Suppressor macrophage treated with lipopolysaccharide for 1 hour (primary cell): ENCODE data around the gene NAGLU.

Source experiments
- DNase-seq, 3 donors: peaks; one replicate each; pipeline ENCODE4 v3.0.0-alpha.2; 2020 to 2022

Gene NAGLU

DNA sequence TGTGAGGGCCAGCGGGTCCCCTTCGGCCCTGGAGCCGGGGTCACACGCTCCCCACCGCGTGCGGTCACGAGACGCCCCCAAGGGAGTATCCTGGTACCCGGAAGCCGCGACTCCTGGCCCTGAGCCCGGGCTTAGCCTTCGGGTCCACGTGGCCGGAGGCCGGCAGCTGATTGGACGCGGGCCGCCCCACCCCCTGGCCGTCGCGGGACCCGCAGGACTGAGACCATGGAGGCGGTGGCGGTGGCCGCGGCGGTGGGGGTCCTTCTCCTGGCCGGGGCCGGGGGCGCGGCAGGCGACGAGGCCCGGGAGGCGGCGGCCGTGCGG, at the start of gene NAGLU:
TSS of gene NAGLU (plus strand) at position 194 of the 324 bp plus-strand sequence. CDS start at position 226, 32 bp downstream.
- peak; percentile 91 to 97 (median 95) for DNase-seq

DNA sequence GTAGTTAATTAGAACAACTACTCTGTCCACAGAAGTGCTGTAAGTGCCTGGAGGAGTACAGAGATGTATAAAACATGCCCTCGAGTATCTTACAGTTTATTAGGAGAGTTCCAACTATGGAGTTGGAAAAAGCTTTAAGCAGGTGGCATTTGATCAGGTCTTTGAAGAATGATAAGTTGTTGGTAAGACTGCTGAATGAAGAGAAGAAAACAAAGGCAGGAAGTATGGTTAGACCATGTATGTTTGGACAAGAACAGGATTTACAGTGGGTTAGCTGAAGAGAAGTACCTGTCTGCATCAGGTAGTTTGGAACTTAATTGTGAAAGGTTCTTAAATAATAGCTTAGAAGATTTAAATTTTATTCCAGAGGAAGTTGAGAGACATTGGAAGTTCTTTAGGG, 48.0 kb upstream of the NAGLU start:
- DNase-seq, result no peak

DNA sequence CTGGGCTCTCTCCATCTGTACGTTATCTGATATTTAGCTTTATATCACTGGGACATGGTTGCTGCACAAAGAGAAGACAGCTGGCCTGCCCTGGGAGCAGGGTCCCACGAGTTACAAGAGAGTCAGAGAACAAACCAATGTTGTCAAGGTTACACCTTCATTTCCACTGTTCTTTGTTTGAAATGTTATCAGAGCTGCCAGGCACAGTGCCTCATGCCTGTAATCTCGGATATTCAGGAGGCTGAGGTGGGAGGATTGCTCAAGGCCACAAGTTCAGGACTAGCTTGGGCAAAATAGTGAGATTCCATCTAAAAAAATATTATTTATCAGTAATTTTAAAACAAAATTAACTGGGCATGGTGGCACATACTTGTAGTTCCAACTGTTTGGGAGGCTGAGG, 42.7 kb upstream of the NAGLU start:
- DNase-seq, result no peak

DNA sequence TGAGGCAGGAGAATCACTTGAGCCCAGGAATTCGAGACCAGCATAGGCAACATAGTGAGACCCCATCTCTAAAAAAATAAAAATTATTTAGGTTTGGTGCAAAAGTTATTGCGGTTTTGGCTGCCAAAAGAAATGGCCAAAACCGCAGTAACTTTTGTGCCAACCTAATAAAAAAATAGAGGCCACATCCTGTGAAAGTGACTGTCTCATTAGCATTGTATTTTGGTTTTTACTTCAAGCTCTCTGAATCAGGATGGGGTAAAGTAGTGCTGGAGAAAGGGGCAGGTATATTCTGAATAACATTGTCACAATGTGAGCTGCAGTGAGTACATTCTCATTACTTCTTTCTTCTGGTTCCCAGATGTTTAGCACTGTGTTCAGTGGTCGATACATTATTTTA, 41.4 kb upstream of the NAGLU start:
- DNase-seq, result no peak

DNA sequence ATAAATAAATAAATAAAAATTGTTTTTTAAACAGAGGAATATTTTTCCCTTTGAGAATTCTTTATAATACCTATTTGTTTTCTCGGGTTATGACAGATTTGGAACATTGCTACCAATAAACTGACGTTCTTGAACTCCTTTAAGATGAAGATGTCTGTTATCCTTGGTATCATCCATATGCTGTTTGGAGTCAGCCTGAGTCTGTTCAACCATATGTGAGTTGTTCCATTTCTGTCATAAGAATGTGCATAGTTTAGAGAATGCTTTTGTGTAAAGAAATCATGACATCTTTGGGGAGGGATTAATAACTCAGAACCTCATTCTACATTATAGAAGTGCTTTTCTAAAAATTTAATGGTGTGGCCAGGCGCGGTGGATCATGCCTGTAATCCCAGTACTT, 37.2 kb upstream of the NAGLU start:
- no peak for DNase-seq

DNA sequence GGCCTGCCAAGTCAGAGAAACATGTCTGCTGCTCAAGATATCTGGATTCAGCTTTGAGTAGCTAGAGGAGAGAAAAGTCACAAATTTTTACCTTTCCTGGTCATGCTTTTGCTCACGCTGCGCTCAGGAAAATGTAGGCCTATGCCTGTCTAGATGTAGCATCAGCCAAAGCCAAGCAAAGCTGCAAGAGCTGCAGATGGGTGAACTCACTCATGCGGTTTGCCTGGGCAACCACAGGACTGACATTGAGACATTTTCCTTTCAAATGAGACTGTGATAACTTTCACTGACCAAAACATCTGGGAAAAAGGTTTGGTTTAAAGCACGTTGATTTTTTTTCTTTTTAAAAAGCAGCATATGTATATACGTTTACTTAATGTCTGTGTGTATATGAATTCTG, 34.0 kb upstream of the NAGLU start:
- DNase-seq, result no peak

DNA sequence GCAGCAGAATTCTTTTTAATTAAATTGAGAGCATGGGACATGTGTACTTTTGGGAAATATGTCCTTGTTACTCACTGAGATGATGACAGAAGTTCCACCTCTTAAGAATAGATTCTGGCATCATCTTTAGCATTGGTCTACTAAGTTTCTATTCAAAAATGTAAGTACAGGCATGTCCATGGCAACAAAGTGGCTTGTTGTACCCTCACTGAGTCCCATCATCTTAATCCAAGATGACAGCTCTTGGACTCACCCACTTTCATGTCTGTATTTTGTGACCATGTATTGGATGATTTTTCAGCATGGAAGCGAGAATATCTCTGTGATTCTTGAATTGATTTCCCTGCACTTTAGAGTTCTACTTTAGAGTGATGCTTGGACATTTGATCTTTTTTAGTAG, 33.1 kb upstream of the NAGLU start:
- DNase-seq, result no peak

DNA sequence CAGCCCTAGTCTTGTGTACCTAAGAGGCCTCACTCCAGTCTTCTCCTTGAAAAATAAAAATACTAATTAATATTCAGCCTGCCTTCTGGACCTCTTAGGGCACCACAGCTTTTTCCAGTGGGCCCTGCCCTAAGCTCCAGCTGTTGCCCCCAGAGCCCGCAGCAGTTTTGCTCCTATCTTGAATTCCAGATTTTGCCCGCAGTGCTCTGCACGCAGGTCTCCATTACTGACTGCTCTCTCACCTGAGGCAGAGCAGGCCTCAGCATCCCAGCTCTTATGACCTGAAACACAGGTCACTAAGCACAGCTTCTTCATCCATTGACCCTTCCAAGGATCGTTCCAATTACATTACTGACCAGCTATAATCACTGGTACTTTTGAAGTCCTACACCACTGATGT, 28.4 kb upstream of the NAGLU start:
- DNase-seq, result no peak

DNA sequence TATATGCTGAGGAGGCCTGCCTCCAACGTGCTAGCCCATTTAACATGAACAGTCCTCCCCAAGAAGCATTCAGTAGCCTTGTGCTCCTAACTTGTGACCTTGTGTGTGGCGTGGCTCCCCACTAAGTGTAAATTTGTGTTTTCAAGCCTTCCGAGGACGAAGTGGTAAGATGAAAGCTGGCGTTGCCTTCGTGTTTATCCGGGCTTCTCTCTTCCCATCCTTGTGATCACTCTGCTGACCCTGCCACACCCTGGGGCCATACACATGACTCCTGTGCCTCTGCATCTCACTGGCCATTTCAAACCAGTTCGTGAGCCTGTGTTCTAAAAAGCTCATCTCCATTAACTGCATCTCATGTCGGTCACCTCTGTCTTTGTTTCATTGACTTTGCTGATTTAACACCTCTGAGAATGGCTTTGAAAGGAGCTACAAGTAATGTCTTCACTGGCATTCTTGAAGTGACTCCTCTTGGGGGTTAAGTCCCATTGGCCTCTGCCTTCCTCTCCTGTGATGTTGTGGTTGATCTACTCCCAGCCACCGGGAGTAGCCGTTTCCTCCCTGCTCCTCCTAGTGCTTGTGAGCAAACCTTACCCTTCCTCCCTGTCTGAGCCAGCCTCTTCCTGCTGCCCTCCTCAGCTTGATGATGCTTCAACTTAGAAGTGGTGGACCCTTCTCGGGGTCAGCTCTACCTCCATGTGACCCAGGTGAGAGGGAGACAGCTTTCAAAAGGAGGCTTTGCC, 27.4 kb upstream of the NAGLU start:
- DNase-seq, result no peak

DNA sequence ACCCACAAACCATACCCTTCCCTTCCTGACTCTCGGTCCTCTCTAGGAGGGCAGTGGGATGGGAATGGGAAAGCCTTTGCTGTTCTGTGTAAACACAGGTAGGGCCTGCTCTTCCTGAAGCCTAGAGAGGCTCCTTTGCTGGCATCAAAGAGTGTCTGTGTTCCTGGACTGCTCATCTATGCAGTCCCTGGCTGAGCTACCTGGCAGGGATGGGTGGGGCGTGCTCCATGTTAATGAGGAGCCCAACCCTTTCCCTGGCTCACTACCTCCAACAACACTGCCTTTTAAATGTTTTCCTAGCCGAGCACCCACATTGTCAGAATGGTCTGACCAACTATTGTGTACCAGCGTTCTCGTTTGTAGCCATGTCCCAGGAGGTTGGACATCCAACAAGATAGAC, 26.6 kb upstream of the NAGLU start:
- DNase-seq, result no peak

DNA sequence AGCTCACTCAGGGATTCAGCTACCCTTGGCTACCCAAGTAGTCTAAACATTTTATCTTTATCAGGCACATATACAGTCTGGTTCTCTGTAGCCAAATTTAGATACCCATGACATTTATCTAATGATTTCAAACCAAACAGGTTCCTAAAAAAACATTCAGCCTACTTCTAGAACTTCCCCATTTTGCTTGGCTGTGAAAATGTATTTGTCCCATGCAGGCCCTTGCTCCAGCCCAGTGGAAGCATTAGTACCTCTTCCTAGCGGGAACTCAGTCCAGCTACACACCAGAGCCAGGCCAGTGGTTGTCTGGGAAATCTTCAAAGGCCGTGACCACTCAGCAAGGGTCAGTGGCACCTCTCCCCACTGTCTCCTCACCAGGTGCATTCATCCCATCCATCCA, 26.2 kb upstream of the NAGLU start:
- DNase-seq, result no peak

DNA sequence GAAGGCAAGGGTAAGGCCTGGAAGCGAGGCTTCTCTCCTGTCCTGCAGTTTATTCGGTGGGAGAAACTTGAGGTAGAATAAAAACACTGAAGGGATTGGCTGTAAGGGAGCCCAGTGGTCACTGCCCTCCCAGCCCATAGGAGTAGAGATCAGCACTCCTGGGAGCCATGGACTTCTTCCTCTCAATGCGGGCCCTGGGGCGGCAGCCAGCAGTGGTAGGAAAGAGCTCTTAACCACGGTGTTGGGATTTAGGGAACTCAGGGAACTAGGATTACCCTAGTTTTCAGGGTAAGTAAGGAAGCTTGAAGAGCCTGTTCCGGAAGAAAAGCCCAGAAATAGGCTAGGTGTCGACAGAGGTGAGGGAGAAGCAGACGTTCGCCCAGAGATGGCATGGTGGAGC, 23.8 kb upstream of the NAGLU start:
- DNase-seq, result no peak

DNA sequence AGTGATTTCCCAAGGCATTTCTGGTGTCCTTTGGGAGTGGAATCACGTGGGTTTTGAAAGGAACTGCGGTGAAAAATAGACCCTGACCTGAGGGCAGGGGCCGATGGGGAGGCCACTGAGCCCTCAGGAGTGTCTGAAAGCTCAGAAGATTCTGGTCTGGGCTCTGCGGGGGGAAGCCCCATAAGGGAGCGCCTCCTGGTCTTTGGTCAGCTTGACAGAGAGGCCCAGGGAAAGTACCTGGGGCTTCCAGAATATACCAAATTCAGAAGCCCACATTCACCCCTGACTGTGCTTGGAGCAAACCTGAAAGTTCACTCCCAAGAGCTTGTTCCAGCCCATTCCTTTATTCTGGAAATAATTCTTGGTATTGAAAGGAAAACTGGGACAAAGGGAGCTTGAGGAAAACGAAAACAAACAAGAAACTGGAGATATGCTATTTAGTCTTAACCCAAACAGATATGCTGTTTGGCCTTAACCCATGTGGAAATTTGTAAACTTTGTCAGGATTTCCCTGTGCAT, 23.2 kb upstream of the NAGLU start:
- DNase-seq, result peak; percentile 39 to 62 (median 53)

DNA sequence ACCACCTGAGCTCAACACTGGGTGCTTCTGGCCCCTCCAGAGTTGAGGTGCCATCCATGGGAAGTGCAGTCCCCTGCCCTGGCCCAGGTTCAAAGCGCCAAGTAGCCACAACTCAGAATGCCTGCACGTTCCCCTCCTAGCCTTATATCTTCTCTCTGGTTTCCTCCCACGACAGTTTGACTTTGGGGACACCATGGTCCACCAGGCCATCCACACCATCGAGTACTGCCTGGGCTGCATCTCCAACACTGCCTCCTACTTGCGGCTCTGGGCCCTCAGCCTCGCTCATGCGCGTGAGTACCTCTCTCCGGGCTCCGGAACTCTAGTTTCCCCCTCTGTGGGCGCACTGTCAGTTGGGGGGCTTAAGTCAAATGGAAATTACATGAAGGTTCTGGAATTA, 22.4 kb upstream of the NAGLU start:
- no peak for DNase-seq

DNA sequence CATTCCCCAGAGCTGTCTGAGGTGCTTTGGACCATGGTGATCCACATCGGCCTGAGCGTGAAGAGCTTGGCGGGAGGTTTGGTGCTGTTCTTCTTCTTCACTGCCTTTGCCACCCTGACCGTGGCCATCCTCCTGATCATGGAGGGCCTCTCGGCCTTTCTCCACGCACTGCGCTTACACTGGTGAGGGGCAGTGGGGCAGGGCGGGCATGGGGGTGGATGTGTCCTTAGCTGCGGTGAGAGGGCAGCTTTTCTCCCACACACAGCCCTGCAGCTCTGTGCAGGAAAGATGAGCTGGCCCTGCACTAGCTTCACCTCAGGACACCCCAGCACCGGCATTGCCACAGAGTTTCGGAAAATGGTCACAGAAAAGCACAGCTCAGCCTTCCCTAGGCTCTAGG, 21.8 kb upstream of the NAGLU start:
- no peak for DNase-seq

DNA sequence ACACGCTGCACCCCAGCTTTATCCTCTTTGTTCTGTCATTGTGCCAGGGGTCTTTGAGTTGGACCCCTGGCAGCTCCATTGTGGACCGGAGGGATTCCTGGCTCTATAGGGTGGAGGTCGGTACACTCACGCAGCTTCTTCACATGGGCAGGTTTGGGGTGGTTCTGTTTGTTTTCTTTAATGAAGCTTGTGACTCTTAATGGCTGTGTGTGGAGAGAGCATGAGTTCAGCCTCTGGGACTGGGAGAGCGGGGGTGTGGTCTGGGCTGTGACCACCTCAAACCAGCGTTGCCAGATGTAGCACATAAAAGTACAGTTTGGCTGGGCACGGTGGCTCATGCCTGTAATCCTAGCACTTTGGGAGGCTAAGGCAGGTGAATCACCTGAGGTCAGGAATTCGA, 21.2 kb upstream of the NAGLU start:
- DNase-seq, result no peak

DNA sequence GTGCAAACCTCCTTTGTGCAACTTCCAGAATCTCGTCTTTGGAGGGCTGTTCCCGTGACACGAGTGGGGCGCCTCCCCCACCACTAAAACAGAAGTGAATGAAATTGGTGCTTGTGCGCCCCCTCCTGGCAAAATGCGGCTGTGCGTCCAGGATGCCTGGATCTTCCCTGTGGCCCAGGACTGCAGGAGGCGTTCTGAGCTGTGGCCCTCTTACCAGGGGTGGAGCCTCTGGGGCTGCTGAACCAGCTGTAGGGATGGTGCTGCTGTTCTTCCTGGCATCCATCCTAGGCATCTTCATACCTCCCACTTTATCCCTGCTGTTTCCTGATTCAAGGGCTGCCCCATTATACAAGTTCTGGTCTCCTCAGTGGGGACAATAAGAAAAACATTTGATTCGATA, 18.5 kb upstream of the NAGLU start:
- DNase-seq, result peak; percentile 93 to 95 (median 94)

DNA sequence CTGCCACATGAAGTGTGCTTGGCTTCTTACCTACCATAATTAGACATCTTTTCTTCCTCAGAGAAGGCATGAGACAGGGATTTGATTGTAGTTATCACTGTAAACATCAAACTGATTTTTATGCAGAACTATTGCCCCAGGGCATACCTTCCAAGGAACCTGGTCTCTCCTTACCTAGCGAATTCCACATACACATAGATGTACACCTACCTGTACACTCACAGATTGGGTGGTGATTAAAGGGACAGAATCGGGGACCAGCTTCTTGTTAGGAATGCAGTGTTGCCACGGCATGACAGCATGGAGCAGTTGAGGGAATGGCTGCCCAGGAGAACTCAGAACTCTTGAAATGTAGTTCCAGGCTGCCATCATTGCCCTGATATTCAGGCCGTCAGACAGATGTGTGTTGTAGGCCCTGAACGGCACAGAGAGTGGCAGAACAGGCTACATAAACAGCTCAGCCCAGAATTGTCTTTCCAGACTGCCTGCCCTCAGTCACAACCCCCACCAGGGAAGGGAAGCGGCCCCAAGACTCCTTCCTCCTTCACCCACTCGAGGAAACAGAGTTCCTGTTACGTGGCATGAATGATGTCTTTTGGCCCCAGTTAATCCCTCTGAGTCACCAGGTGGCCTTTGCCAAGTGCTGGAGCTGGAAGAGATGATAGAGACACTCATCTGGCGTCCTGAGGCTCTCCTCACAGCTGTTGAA, 17.8 kb upstream of the NAGLU start:
- peak; percentile 94 to 98 (median 96) for DNase-seq

DNA sequence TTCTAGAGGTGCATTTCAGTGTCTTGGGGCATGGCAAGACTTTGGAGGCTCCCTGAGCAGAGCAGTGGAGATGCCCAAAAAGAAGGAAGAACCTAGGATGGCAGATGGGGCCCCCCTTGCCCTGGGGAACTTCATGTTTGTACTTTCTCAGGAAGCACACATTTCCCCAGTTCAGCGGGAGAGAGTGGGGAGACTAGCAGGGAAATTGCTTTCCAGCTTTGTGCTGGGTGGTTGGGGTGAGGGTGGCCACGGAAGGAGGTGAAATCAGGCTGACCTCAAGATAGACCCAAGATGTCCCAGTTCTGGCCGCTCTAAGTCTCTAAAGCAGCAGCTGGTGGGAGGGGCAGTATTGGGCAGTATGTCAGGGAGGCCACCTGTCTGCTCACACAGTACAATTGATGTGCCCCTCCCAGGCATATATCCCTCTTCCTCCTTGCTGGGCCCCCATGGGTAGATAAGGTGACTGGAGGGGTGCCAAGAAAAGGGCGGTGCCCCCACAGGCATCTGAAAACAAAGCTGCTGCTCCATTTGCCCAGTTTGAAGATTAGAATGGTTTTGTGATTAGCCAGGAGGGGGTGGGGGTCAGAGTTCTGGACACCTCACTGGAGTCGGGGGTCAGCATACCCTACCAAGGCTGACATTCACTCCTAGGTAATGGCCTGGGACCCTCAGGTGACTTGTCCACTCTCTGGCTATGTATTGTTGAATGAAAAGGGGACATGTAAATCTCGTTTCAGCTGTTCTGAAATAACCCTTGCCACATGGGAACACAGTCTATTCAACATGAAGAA, 17.1 kb upstream of the NAGLU start:
- DNase-seq, result no peak

DNA sequence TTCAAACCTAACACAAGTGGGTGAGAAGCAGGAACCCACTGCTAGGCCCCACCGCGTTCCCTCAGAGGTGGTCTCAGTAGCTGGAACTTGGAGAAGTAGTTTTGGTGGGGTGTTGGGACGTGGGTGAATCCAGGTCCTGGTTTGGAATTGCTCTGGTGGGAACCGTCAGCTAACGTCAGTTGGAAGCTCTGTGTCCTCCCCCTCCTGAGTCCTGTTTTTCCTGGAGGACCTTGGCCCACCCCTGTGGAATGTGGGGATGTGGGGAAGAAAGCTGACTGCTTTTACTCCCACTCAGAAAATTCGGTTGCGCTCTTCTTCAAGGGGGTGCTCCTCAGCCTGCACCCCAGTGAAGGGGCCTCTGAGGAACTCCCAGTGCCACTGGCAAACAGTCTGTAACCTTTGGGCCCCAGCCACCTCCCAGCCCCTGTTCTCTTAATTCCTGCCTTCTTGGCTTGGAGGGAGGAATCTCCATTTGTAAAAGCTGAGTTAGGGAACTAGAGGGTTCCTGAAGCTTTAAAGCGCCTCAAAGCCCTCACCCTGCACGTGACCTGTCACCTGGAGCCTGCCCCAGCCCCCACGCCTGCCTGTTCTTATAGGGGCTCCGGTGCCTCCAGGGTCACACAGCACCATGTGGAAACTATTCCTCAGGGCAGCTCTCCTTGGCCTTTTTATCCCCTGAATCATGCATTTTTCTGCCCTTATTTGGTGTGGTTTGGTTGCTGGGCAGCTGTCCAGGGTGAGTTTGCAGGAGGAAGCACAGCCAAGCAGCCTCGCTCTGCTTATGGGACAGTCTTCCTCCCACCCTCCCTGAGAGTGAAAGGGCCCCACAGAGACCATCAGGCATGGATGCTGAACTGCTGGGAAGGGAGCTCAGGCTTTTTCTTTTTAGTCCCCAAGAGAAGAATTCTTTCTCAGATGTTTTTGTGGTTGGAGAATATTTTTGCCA, 16.2 kb upstream of the NAGLU start:
- DNase-seq, result peak; percentile 59 to 71 (median 69)

DNA sequence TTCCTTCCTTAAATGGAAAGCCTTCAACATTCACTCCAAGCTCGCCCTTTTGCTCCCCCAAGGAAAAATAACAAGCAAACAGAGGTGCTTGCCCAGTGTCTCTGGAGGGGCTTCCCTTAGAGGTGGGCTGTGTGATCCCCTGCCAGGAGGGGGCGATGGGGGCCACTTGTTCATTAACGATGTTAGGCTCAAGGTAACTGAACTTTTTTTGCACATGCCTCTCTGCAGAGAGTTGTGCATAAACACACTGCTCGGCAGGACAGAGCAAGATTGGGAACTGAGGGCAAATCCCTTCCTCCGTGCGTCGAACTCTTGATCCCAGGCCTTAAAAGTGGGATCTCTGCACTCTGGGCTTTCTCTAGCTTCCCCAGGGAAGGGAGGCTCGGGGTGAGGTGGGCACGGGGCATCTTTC, 15.5 kb upstream of the NAGLU start:
- DNase-seq, result peak in 2 of 3 donors; percentile 5 to 32

DNA sequence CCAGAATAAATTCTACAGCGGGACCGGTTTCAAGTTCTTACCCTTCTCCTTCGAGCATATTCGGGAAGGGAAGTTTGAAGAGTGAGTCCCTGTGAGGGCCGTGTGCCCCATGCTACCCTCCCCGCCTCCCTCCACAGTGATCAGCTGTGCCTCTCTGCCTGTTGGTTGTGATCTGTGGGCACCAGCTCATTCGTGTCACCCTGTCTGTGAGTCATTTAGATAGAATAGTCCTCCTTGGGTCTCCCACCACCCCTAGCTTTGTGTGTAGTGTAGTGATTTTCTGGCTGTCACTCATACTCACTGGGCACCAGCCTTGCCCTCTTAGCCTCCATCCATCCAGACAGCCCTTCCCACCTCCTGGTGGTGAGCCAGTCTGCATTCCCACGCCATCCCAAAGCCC, 15.0 kb upstream of the NAGLU start:
- DNase-seq, result peak in 1 of 3 donors; percentile 13
